Measurements from ENCODE around the gene ZDHHC14.

Gene ZDHHC14

GRCh38 chr6:157650801-157651200 lies 269.8 kb downstream of the ZDHHC14 start:
- H3K27me3 ChIP-seq (ENCODE audit: insufficient read depth, low read length): no peaks in the 10 kb centered on the region
- H3K36me3 ChIP-seq (ENCODE audit: insufficient read depth, low read length): no peaks in the 10 kb centered on the region
- no peak overlapping the region for H2AFZ ChIP-seq (ENCODE audit: low read length, unreplicated experiment)
- no peak overlapping the region for H3K27ac ChIP-seq (ENCODE audit: low read depth, low read length)
- H3K79me2 ChIP-seq (ENCODE audit: control insufficient read depth, insufficient read depth, low read length, unreplicated experiment): no peaks in the 10 kb centered on the region
- no peak overlapping the region for H3K4me3 ChIP-seq (ENCODE audit: low read depth, low read length)
- H3K4me1 ChIP-seq (ENCODE audit: control insufficient read depth, insufficient read depth, low read length, unreplicated experiment): no peaks in the 10 kb centered on the region

GRCh38 chr6:157651731-157652490 lies 270.9 kb downstream of the ZDHHC14 start:
- Histone ChIP-seq H3K4me1 (ENCODE audit: control insufficient read depth, insufficient read depth, low read length, unreplicated experiment) (no peaks in the 10 kb centered on the region), H2AFZ (ENCODE audit: low read length, unreplicated experiment) (no peak overlapping the region), H3K36me3 (ENCODE audit: insufficient read depth, low read length) (no peaks in the 10 kb centered on the region), H3K79me2 (ENCODE audit: control insufficient read depth, insufficient read depth, low read length, unreplicated experiment) (no peaks in the 10 kb centered on the region), H3K4me3 (ENCODE audit: low read depth, low read length) (no peak overlapping the region), H3K27me3 (ENCODE audit: insufficient read depth, low read length) (no peaks in the 10 kb centered on the region), H3K27ac (ENCODE audit: low read depth, low read length) (no peak overlapping the region)

GRCh38 chr6:157652601-157653363 lies 271.8 kb downstream of the ZDHHC14 start:
- Histone ChIP-seq H3K79me2 (ENCODE audit: control insufficient read depth, insufficient read depth, low read length, unreplicated experiment) (no peaks in the 10 kb centered on the region), H3K4me1 (ENCODE audit: control insufficient read depth, insufficient read depth, low read length, unreplicated experiment) (no peaks in the 10 kb centered on the region), H2AFZ (ENCODE audit: low read length, unreplicated experiment) (no peak overlapping the region), H3K4me3 (ENCODE audit: low read depth, low read length) (no peak overlapping the region), H3K27ac (ENCODE audit: low read depth, low read length) (no peak overlapping the region), H3K36me3 (ENCODE audit: insufficient read depth, low read length) (no peaks in the 10 kb centered on the region), H3K27me3 (ENCODE audit: insufficient read depth, low read length) (no peaks in the 10 kb centered on the region)

GRCh38 chr6:157653521-157653920 lies 272.5 kb downstream of the ZDHHC14 start:
- Histone ChIP-seq H3K79me2 (ENCODE audit: control insufficient read depth, insufficient read depth, low read length, unreplicated experiment) (no peaks in the 10 kb centered on the region), H3K36me3 (ENCODE audit: insufficient read depth, low read length) (no peaks in the 10 kb centered on the region), H2AFZ (ENCODE audit: low read length, unreplicated experiment) (no peak overlapping the region), H3K27me3 (ENCODE audit: insufficient read depth, low read length) (no peaks in the 10 kb centered on the region), H3K4me3 (ENCODE audit: low read depth, low read length) (no peak overlapping the region), H3K27ac (ENCODE audit: low read depth, low read length) (no peak overlapping the region), H3K4me1 (ENCODE audit: control insufficient read depth, insufficient read depth, low read length, unreplicated experiment) (no peaks in the 10 kb centered on the region)

- Histone ChIP-seq H3K4me1 (ENCODE audit: control insufficient read depth, insufficient read depth, low read length, unreplicated experiment) (no peaks in the 10 kb centered on the region), H3K27me3 (ENCODE audit: insufficient read depth, low read length) (no peaks in the 10 kb centered on the region), H3K36me3 (ENCODE audit: insufficient read depth, low read length) (no peaks in the 10 kb centered on the region), H3K79me2 (ENCODE audit: control insufficient read depth, insufficient read depth, low read length, unreplicated experiment) (no peaks in the 10 kb centered on the region), H3K27ac (ENCODE audit: low read depth, low read length) (no peak overlapping the region), H3K4me3 (ENCODE audit: low read depth, low read length) (no peak overlapping the region), H2AFZ (ENCODE audit: low read length, unreplicated experiment) (no peak overlapping the region)
Measured at GRCh38 chr6:157655139-157655538, 274.1 kb downstream of the ZDHHC14 start.

- no peak overlapping the region for H3K4me3 ChIP-seq (ENCODE audit: low read depth, low read length)
- H3K27me3 ChIP-seq (ENCODE audit: insufficient read depth, low read length): no peaks in the 10 kb centered on the region
- H3K27ac ChIP-seq (ENCODE audit: low read depth, low read length): no peak overlapping the region
- H3K79me2 ChIP-seq (ENCODE audit: control insufficient read depth, insufficient read depth, low read length, unreplicated experiment): no peaks in the 10 kb centered on the region
- H3K36me3 ChIP-seq (ENCODE audit: insufficient read depth, low read length): no peaks in the 10 kb centered on the region
- H2AFZ ChIP-seq (ENCODE audit: low read length, unreplicated experiment): no peak overlapping the region
- H3K4me1 ChIP-seq (ENCODE audit: control insufficient read depth, insufficient read depth, low read length, unreplicated experiment): no peaks in the 10 kb centered on the region
Measured at GRCh38 chr6:157656437-157656997, 275.5 kb downstream of the ZDHHC14 start.

- H3K27ac ChIP-seq (ENCODE audit: low read depth, low read length): no peak overlapping the region
- H3K79me2 ChIP-seq (ENCODE audit: control insufficient read depth, insufficient read depth, low read length, unreplicated experiment): no peaks in the 10 kb centered on the region
- no peak overlapping the region for H2AFZ ChIP-seq (ENCODE audit: low read length, unreplicated experiment)
Measured at GRCh38 chr6:157657754-157658153, 276.8 kb downstream of the ZDHHC14 start.

GRCh38 chr6:157658301-157658700 lies 277.3 kb downstream of the ZDHHC14 start:
- Histone ChIP-seq H3K79me2 (ENCODE audit: control insufficient read depth, insufficient read depth, low read length, unreplicated experiment) (no peaks in the 10 kb centered on the region), H3K36me3 (ENCODE audit: insufficient read depth, low read length) (no peaks in the 10 kb centered on the region), H3K27ac (ENCODE audit: low read depth, low read length) (no peak overlapping the region), H3K4me1 (ENCODE audit: control insufficient read depth, insufficient read depth, low read length, unreplicated experiment) (no peaks in the 10 kb centered on the region), H3K27me3 (ENCODE audit: insufficient read depth, low read length) (no peaks in the 10 kb centered on the region), H2AFZ (ENCODE audit: low read length, unreplicated experiment) (no peak overlapping the region), H3K4me3 (ENCODE audit: low read depth, low read length) (no peak overlapping the region)

More at GRCh38 chr6:157657754-157658153, 276.8 kb downstream of the ZDHHC14 start:
- Histone ChIP-seq H3K4me3 (ENCODE audit: low read depth, low read length) (no peak overlapping the region), H3K36me3 (ENCODE audit: insufficient read depth, low read length) (no peaks in the 10 kb centered on the region), H3K27me3 (ENCODE audit: insufficient read depth, low read length) (no peaks in the 10 kb centered on the region), H3K4me1 (ENCODE audit: control insufficient read depth, insufficient read depth, low read length, unreplicated experiment) (no peaks in the 10 kb centered on the region)

GRCh38 chr6:157659536-157660271 lies 278.7 kb downstream of the ZDHHC14 start:
- H3K27ac ChIP-seq (ENCODE audit: low read depth, low read length): no peak overlapping the region

GRCh38 chr6:157660414-157660813 lies 279.4 kb downstream of the ZDHHC14 start:
- H3K4me1 ChIP-seq (ENCODE audit: control insufficient read depth, insufficient read depth, low read length, unreplicated experiment): no peaks in the 10 kb centered on the region

More at GRCh38 chr6:157659536-157660271, 278.7 kb downstream of the ZDHHC14 start:
- Histone ChIP-seq H3K27me3 (ENCODE audit: insufficient read depth, low read length) (no peaks in the 10 kb centered on the region), H3K4me3 (ENCODE audit: low read depth, low read length) (no peak overlapping the region), H3K79me2 (ENCODE audit: control insufficient read depth, insufficient read depth, low read length, unreplicated experiment) (no peaks in the 10 kb centered on the region), H2AFZ (ENCODE audit: low read length, unreplicated experiment) (no peak overlapping the region), H3K36me3 (ENCODE audit: insufficient read depth, low read length) (no peaks in the 10 kb centered on the region), H3K4me1 (ENCODE audit: control insufficient read depth, insufficient read depth, low read length, unreplicated experiment) (no peaks in the 10 kb centered on the region)

More at GRCh38 chr6:157660414-157660813, 279.4 kb downstream of the ZDHHC14 start:
- Histone ChIP-seq H3K27ac (ENCODE audit: low read depth, low read length) (no peak overlapping the region), H3K27me3 (ENCODE audit: insufficient read depth, low read length) (no peaks in the 10 kb centered on the region), H2AFZ (ENCODE audit: low read length, unreplicated experiment) (no peak overlapping the region), H3K79me2 (ENCODE audit: control insufficient read depth, insufficient read depth, low read length, unreplicated experiment) (no peaks in the 10 kb centered on the region), H3K4me3 (ENCODE audit: low read depth, low read length) (no peak overlapping the region), H3K36me3 (ENCODE audit: insufficient read depth, low read length) (no peaks in the 10 kb centered on the region)

All from ACC112 (cell line).